SH-SY5Y (cell line): ENCODE results near the gene UGT2B7.

Source experiments
- GATA2 ChIP-seq: IDR thresholded peaks from 2 replicates; pipeline ENCODE4 v1.6.1; 2011; ENCODE audit warnings: mild to moderate bottlenecking, low read depth, low read length
- GATA3 ChIP-seq: IDR thresholded peaks from 2 replicates; pipeline ENCODE4 v1.6.1; 2011; ENCODE audit warnings: low read depth, mild to moderate bottlenecking, low read length, moderate library complexity

DNA sequence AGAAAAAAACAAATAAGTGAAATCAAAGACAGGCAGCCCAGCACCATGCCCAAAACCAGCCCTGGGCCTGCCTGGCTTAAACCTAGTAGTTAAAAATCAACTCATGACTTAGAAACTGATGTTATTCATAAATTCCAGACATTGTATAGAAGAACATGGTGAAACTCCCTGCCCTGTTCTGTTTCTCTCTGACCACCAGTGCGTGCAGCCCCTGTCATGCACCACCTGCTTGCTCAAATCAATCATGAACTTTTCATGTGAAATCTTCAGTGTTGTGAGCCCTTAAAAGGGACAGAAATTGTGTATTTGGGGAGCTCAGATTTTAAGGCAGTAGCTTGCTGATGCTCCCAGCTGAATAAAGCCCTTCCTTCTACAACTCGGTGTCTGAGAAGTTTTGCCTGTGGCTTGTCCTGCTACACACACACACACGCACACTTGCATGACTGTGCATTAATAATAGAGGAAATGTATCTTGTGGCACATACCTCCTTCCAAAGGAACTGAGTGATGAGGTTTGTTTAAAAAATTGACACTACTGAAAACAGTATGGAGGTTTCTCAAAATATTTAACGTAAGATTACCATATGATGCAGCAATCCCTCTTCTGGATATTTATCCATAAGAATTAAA, 39.2 kb upstream of the UGT2B7 start:
- TF ChIP-seq GATA2 (no peak), GATA3 (no peak)
